ENCODE measurements around the gene KIRREL3. TPM values are rescaled to one million over a fixed set of nuclear protein-coding genes. Genes with fewer than 3 reads are reported as not detected.

The KIRREL3 gene
- total RNA-seq, 1 experiment from 2014 or later = 0.06 TPM

- Histone ChIP-seq H3K27me3 (no peaks in the 10 kb centered on the region), H3K36me3 (no peaks in the 10 kb centered on the region), H3K9me3 (replicated peaks) (no peaks in the 10 kb centered on the region), H3K27ac (no peak overlapping the region), H3K4me3 (no peak overlapping the region), H3K4me1 (no peaks in the 10 kb centered on the region)
- DNase-seq = no peak
Observed at GRCh38 chr11:126768702-126769101, 231.9 kb downstream of the KIRREL3 start.

GRCh38 chr11:126766440-126766839, 234.1 kb downstream of the KIRREL3 start:
- H3K9me3 ChIP-seq (replicated peaks) = no peaks in the 10 kb centered on the region
- DNase-seq = no peak
- H3K27ac ChIP-seq = no peak overlapping the region
- H3K36me3 ChIP-seq = no peaks in the 10 kb centered on the region
- no peak overlapping the region for H3K4me3 ChIP-seq
- H3K4me1 ChIP-seq = no peaks in the 10 kb centered on the region
- H3K27me3 ChIP-seq = no peaks in the 10 kb centered on the region

- H3K4me1 ChIP-seq = no peaks in the 10 kb centered on the region
- DNase-seq = no peak
- no peak overlapping the region for H3K27ac ChIP-seq
- H3K36me3 ChIP-seq = no peaks in the 10 kb centered on the region
- H3K27me3 ChIP-seq = no peaks in the 10 kb centered on the region
- no peaks in the 10 kb centered on the region for H3K9me3 ChIP-seq (replicated peaks)
- no peak overlapping the region for H3K4me3 ChIP-seq
Observed at GRCh38 chr11:126765196-126765595, 235.4 kb downstream of the KIRREL3 start.

DNA sequence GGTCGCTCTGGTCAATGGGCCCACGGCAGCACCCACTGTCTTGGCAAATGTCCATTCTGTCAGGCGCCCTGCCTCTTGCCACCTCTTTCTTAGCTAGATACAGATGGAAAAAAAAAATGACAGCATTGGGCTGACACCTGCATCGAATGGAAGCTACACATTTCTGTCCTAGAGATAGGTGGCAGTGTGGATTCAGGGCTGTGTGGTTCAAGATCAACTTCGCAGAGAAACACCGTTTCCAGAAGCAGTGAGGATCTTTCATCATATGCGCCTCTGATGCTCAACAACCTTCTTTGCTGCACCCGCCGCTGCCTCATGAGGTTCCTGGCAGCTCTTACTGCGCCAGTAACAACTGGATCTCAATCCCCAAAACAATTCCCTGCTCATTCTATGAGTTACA, 236.3 kb downstream of the KIRREL3 start:
- H3K4me1 ChIP-seq = no peaks in the 10 kb centered on the region
- H3K27ac ChIP-seq = no peak overlapping the region
- no peaks in the 10 kb centered on the region for H3K27me3 ChIP-seq
- no peaks in the 10 kb centered on the region for H3K36me3 ChIP-seq
- DNase-seq = no peak
- no peak overlapping the region for H3K4me3 ChIP-seq
- H3K9me3 ChIP-seq (replicated peaks) = no peaks in the 10 kb centered on the region

GRCh38 chr11:126756855-126757254, 243.7 kb downstream of the KIRREL3 start:
- no peaks in the 10 kb centered on the region for H3K27me3 ChIP-seq

GRCh38 chr11:126756421-126756820, 244.1 kb downstream of the KIRREL3 start:
- Histone ChIP-seq H3K9me3 (replicated peaks) (no peaks in the 10 kb centered on the region), H3K4me3 (no peak overlapping the region), H3K27ac (no peak overlapping the region), H3K4me1 (no peaks in the 10 kb centered on the region; the same call in 1 of the 2 replicates), H3K36me3 (no peaks in the 10 kb centered on the region), H3K27me3 (no peaks in the 10 kb centered on the region)
- DNase-seq = no peak

More at GRCh38 chr11:126756855-126757254, 243.7 kb downstream of the KIRREL3 start:
- no peaks in the 10 kb centered on the region for H3K36me3 ChIP-seq
- H3K27ac ChIP-seq = no peak overlapping the region
- H3K4me1 ChIP-seq = no peaks in the 10 kb centered on the region; the same call in 1 of the 2 replicates
- H3K9me3 ChIP-seq (replicated peaks) = no peaks in the 10 kb centered on the region
- no peak for DNase-seq
- no peak overlapping the region for H3K4me3 ChIP-seq

GRCh38 chr11:126755526-126755925, 245.0 kb downstream of the KIRREL3 start:
- H3K9me3 ChIP-seq (replicated peaks) = no peaks in the 10 kb centered on the region
- DNase-seq = no peak
- H3K4me1 ChIP-seq = no peaks in the 10 kb centered on the region; the same call in 1 of the 2 replicates
- no peaks in the 10 kb centered on the region for H3K27me3 ChIP-seq
- no peak overlapping the region for H3K27ac ChIP-seq
- no peaks in the 10 kb centered on the region for H3K36me3 ChIP-seq
- H3K4me3 ChIP-seq = no peak overlapping the region

DNA sequence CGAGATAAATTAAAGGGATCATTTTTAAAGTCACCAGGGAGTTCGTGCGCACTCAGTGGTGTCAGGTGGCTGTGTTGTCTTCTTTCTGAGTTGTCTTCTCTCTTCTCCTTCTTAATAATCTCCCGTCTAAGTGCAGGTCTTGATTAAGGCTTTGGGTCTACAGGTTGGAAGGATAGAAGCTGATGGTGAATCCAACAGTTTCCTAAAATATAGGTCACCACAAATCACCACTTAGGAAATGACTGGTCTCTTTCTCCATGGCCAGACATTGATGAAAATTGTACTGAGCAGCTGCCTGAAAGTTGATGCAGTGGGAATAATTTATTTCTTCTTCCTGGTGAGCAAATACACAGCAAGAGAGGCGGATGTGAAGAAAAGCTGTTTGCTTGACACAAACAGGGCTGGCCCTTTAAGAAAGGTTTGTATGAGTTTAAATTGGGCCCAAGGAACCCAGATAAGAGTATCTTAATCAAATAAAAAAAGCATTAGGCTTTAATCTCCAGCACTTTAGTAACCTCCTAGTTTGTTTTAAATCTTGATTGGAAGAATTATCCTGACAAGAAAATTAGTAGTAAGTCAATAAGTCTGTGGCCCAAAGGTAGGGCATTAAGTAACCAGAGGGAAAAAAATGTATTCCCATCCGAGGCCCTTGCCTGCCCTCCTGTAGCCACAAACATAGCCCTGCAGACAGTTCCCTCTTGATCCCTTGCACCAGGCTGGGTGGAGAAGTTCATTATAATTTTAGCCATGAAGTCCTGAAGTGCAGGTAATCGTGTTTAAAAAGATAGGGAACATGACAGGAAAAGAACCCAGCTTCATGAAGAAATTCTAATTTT, 245.8 kb downstream of the KIRREL3 start:
- DNase-seq = no peak
- Histone ChIP-seq H3K4me3 (no peak overlapping the region), H3K9me3 (replicated peaks) (no peaks in the 10 kb centered on the region), H3K27me3 (no peaks in the 10 kb centered on the region), H3K27ac (no peak overlapping the region), H3K36me3 (no peaks in the 10 kb centered on the region), H3K4me1 (no peaks in the 10 kb centered on the region; the same call in 1 of the 2 replicates)

DNA sequence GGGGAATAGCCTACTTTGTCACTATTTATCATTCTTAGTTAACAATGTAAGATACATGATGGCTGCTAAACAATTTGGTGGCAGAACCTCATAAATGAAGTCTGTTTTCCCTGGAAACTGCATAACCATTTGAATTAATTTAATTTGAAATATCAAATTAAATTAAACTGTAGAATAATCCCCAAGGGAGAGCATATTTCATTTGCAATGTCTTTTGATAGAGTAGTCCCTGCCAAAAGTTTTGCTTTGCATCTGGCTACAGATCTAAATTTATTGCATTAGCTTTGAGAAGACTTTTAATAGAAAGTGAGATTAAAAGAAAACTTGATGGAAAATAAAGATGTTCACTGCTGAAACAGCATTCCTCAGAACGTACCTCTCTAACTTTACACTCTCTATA, 246.6 kb downstream of the KIRREL3 start:
- Histone ChIP-seq H3K27me3 (no peaks in the 10 kb centered on the region), H3K4me3 (no peak overlapping the region), H3K4me1 (no peaks in the 10 kb centered on the region; the same call in 1 of the 2 replicates), H3K36me3 (no peaks in the 10 kb centered on the region), H3K9me3 (replicated peaks) (no peaks in the 10 kb centered on the region), H3K27ac (no peak overlapping the region)
- no peak for DNase-seq

DNA sequence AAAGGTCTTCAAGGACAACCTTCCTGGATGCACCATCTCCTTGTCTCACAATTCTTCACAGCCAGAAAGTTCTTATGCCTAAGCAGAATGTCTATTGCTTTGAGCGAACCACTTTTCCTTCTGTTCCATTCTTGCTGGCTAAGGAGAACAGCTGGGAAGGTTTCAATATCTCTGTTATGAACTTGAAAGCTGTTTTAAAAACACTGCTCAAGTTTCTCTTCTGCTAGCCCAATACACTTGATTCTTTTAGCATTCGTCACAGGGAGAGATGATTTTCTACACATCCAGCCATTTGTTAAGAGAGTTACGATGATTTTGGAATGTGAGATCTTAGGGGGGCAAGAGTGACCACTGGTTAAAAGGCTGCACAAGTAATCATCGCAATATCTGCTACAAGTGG, 249.3 kb downstream of the KIRREL3 start:
- H3K9me3 ChIP-seq (replicated peaks) = no peaks in the 10 kb centered on the region
- no peak overlapping the region for H3K4me3 ChIP-seq
- H3K4me1 ChIP-seq = no peaks in the 10 kb centered on the region
- no peaks in the 10 kb centered on the region for H3K36me3 ChIP-seq
- DNase-seq = peak in 1 of 2 experiments; percentile 6
- H3K27me3 ChIP-seq = no peaks in the 10 kb centered on the region
- no peak overlapping the region for H3K27ac ChIP-seq

GRCh38 chr11:126748793-126749192, 251.8 kb downstream of the KIRREL3 start:
- no peaks in the 10 kb centered on the region for H3K4me1 ChIP-seq
- no peaks in the 10 kb centered on the region for H3K9me3 ChIP-seq (replicated peaks)
- no peaks in the 10 kb centered on the region for H3K36me3 ChIP-seq
- H3K27ac ChIP-seq = no peak overlapping the region
- H3K4me3 ChIP-seq = no peak overlapping the region
- no peak for DNase-seq
- H3K27me3 ChIP-seq = no peaks in the 10 kb centered on the region

DNA sequence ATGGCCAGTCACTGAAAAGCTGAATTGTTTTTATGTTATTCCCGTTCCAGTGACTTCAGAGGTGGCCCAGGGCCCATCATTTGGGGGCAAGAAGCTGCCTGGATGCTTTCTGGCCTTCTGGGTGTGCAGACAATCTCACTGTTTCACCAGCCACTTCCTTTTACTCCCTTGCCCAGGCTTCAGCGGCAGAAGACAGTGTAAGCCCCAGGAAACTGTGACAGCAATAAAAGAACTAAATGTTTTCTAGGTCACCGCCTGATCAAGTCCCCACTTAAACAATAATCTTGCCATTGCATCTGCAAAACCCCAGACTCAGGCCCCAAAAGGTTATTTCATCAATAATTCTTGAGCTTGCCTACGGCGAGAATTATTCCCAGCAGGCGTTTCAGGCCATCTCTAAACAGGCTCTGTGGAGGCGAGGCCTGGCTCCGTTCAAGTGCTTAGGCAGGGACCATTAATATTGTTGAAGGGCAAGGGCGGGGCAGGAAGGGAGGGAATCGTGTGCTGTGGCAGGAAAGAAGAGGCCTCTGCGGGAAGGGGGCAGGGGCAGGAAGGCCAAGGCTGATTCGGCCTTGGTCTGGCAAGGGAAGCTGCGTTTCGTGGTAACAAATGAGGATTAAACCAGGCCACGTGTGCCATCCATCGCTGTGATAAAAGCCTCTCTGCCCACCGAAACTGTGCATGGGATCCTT, 252.3 kb downstream of the KIRREL3 start:
- DNase-seq = no peak

GRCh38 chr11:126747315-126747714, 253.3 kb downstream of the KIRREL3 start:
- no peaks in the 10 kb centered on the region for H3K27me3 ChIP-seq
- H3K4me1 ChIP-seq = no peaks in the 10 kb centered on the region
- no peak overlapping the region for H3K4me3 ChIP-seq
- DNase-seq = no peak
- no peaks in the 10 kb centered on the region for H3K36me3 ChIP-seq
- H3K27ac ChIP-seq = no peak overlapping the region
- no peaks in the 10 kb centered on the region for H3K9me3 ChIP-seq (replicated peaks)

More for the DNA sequence above, 252.3 kb downstream of the KIRREL3 start:
- no peaks in the 10 kb centered on the region for H3K36me3 ChIP-seq
- H3K27ac ChIP-seq = no peak overlapping the region
- no peaks in the 10 kb centered on the region for H3K4me1 ChIP-seq
- no peaks in the 10 kb centered on the region for H3K27me3 ChIP-seq
- no peaks in the 10 kb centered on the region for H3K9me3 ChIP-seq (replicated peaks)
- no peak overlapping the region for H3K4me3 ChIP-seq

- H3K27me3 ChIP-seq = no peaks in the 10 kb centered on the region
- no peaks in the 10 kb centered on the region for H3K9me3 ChIP-seq (replicated peaks)
- no peaks in the 10 kb centered on the region for H3K36me3 ChIP-seq
- H3K27ac ChIP-seq = no peak overlapping the region
- H3K4me3 ChIP-seq = no peak overlapping the region
- no peak for DNase-seq
- H3K4me1 ChIP-seq = no peaks in the 10 kb centered on the region
Observed at GRCh38 chr11:126746443-126746842, 254.1 kb downstream of the KIRREL3 start.

DNA sequence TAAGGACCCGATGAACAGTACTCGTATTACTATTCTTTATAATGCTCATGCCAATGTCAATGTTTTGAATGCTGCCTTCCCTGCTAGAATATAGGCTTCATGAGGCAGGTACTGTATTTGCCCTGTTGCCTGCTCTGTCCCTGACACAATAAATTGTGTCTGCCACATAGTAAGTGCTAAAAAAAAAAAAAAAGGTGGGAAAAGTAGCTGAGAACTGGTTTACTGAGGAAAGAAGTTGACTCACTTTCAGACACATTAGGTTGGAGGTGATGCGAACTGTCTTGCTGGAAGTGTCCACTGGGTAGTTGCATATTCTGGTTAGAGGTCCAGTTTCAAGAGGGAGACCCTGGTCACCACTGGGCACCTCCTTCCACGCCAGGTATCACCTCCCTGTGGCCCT, 255.9 kb downstream of the KIRREL3 start:
- H3K4me1 ChIP-seq = no peaks in the 10 kb centered on the region
- DNase-seq = no peak
- no peaks in the 10 kb centered on the region for H3K36me3 ChIP-seq
- no peaks in the 10 kb centered on the region for H3K9me3 ChIP-seq (replicated peaks)
- no peak overlapping the region for H3K27ac ChIP-seq
- H3K27me3 ChIP-seq = no peaks in the 10 kb centered on the region
- H3K4me3 ChIP-seq = no peak overlapping the region
